ACC112 (cell line): ENCODE measurements around the gene HBZ.
"Not testable (repeated sequence)": the region's sequence is repeated elsewhere in the genome, so short reads cannot be mapped to it uniquely, and the experiment has no call there.

Experiments used
- H2AFZ ChIP-seq: fragments of 200-600 bp; sonication (generic); one replicate; pipeline ENCODE4 v1.6.0; 2017; ENCODE audit warnings: antibody characterized with exemption, low read length; ENCODE audit not compliant: unreplicated experiment
- H3K27ac ChIP-seq: fragments of 200-600 bp; sonication (generic); 2 replicates; pipeline ENCODE4 v1.5.1; 2014; ENCODE audit warnings: low read depth, mild to moderate bottlenecking, antibody characterized with exemption, low read length, moderate library complexity
- H3K27me3 ChIP-seq: fragments of 200-600 bp; sonication (generic); 2 replicates; pipeline ENCODE4 v1.6.1; 2014; ENCODE audit warnings: mild to moderate bottlenecking, antibody characterized with exemption, low read length, moderate library complexity, mixed read lengths; ENCODE audit not compliant: insufficient read depth
- H3K36me3 ChIP-seq: fragments of 200-600 bp; sonication (generic); 2 replicates; pipeline ENCODE4 v1.6.1; 2016; ENCODE audit warnings: mild to moderate bottlenecking, antibody characterized with exemption, low read length, moderate library complexity, mixed read lengths; ENCODE audit not compliant: insufficient read depth
- H3K4me1 ChIP-seq: fragments of 200-600 bp; sonication (generic); one replicate; pipeline ENCODE4 v1.6.1; 2016; ENCODE audit warnings: low read length, mixed read lengths; ENCODE audit not compliant: insufficient read depth, unreplicated experiment, control insufficient read depth
- H3K4me3 ChIP-seq: fragments of 200-600 bp; sonication (generic); 2 replicates; pipeline ENCODE4 v1.5.1; 2014; ENCODE audit warnings: mild to moderate bottlenecking, low read depth, low read length
- H3K79me2 ChIP-seq: fragments of 200-600 bp; sonication (generic); one replicate; pipeline ENCODE4 v1.6.0; 2016; ENCODE audit warnings: low read length; ENCODE audit not compliant: control insufficient read depth, unreplicated experiment, insufficient read depth

HBZ gene

DNA sequence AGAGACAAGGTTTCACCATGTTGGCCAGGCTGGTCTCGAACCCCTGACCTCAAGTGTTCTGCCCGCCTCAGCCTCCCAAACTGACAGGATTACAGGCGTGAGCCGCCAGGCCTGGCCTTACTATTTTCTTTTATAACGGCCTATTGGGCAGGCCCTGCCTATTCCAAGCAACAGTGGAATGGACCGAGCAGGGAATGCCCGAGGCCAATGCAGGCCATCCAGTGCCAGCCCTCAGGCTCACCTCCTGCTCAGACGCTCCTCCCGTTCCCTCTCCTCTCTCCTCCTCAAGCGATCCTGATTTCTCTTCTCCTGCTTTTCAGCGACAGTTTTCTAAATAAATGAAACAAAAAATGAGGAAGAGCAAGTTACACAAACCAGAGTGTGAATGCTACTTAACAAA is 40.2 kb downstream of the HBZ start:
- H3K36me3 ChIP-seq, result peaks cover 39% of the 10 kb centered on the region

DNA sequence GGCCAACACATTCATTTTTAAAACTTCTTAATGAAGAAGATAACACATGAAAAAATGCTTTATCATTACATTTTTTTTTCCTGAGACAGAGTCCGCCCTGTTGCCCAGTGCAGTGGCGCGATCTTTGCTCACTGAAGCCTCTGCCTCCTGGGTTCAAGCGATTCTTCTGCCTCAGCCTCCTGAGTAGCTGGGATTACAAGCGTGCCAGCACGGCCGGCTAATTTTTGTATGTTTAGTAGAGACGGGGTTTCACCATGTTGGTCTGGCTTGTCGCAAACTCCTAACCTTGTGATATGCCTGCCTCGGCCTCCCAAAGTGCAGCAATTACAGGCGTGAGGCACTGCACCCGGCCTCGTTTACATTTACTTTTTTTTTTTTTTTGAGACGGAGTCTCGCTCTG is 41.0 kb downstream of the HBZ start:
- peaks cover 5% of the 10 kb centered on the region for H3K79me2 ChIP-seq
- peaks cover 41% of the 10 kb centered on the region for H3K36me3 ChIP-seq
- H3K27me3 ChIP-seq, result no peaks in the 10 kb centered on the region
- H3K4me3 ChIP-seq, result no peak overlapping the region
- H2AFZ ChIP-seq, result no peak overlapping the region
- H3K27ac ChIP-seq, result no peak overlapping the region
- H3K4me1 ChIP-seq, result peaks cover 4% of the 10 kb centered on the region

More for the DNA sequence above, 40.2 kb downstream of the HBZ start:
- Histone ChIP-seq H3K4me3 (no peak overlapping the region), H3K4me1 (peaks cover 4% of the 10 kb centered on the region), H3K27me3 (no peaks in the 10 kb centered on the region), H2AFZ (no peak overlapping the region), H3K27ac (no peak overlapping the region), H3K79me2 (peaks cover 4% of the 10 kb centered on the region)

DNA sequence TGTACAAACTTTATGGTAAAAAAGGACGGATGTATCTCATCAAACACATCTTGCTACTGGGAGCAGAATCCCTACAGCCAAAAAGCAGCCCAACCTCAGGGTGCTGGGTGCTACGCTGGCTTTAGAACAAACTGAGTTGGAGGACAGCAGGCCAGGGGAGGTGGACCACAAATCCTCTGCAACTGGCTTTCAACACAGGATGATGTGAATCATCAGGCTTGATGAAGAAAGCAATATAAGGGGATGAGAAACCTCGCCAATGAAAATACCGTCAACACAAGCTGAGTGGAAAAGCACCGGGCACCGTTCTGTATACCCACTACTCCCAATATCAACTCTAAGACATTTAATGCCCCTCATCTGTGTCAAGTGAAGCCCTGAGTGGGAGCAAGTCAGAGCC is 42.1 kb downstream of the HBZ start:
- H3K79me2 ChIP-seq, result peaks cover 5% of the 10 kb centered on the region
- H3K27me3 ChIP-seq, result no peaks in the 10 kb centered on the region
- no peak overlapping the region for H3K27ac ChIP-seq
- H2AFZ ChIP-seq, result no peak overlapping the region
- H3K36me3 ChIP-seq, result peaks cover 39% of the 10 kb centered on the region
- peaks cover 4% of the 10 kb centered on the region for H3K4me1 ChIP-seq
- H3K4me3 ChIP-seq, result no peak overlapping the region

DNA sequence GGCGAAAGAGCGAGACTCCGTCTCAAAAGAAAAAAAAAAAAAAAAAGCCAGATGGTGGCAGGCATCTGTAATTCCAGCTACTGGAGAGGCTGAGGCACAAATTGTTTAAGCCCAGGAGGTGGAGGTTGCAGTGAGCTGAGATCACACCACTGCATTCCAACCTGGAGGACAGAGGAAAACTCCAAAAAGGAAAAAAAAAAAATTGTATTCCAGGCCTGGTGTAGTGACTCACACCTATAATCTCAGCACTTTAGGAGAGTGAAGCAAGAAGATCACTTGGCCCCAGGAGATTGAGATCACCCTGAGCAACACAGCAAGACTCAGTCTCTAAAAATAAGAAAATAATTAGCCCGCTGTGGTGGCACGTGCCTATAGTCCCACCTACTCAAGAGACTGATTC is 47.9 kb downstream of the HBZ start:
- H3K36me3 ChIP-seq, result peaks cover 40% of the 10 kb centered on the region
- H3K79me2 ChIP-seq, result peaks cover 3% of the 10 kb centered on the region
- no peak overlapping the region for H3K4me3 ChIP-seq
- H3K27ac ChIP-seq, result peak overlapping the region; percentile 44; the same call in 1 of the 2 replicates
- H3K4me1 ChIP-seq, result peaks cover 3% of the 10 kb centered on the region
- no peaks in the 10 kb centered on the region for H3K27me3 ChIP-seq
- no peak overlapping the region for H2AFZ ChIP-seq

DNA sequence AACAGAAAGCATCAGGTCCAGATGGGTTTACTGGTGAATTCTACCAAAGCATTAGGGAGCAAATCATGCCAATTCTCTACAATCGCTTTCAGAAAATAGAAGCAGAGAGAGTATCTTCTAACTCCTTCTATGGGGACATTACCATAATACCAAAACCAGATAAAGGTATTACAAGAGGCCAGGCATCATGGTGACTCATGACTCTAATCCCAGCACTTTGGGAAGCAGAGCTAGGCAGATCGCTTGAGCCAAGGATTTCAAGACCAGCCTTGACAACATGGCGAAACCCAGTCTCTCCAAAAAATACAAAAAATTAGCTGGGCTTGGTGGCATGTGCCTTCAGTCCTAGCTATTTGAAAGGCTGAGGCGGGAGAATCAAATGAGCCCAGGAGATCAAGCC is 50.8 kb downstream of the HBZ start:
- H3K27me3 ChIP-seq, result no peaks in the 10 kb centered on the region
- peaks cover 3% of the 10 kb centered on the region for H3K4me1 ChIP-seq
- peaks cover 4% of the 10 kb centered on the region for H3K79me2 ChIP-seq
- peaks cover 41% of the 10 kb centered on the region for H3K36me3 ChIP-seq
- no peak overlapping the region for H3K27ac ChIP-seq
- H3K4me3 ChIP-seq, result no peak overlapping the region
- no peak overlapping the region for H2AFZ ChIP-seq

DNA sequence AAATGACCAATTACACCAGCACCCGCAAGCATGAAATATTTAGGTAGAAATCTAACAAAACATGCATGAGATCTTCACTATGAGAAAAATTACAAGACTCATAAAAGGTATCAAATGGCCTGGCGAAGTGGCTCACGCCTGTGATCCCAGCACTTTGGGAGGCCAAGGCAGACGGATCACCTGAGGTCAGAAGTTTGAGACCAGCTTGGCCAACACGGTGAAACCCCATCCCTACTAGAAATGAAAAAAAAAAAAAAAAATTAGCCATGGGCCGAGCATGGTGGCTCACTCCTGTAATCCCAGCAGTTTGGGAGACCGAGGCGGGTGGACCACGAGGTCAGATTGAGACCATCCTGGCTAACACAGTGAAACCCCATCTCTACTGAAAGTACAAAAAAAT is 51.6 kb downstream of the HBZ start:
- H3K79me2 ChIP-seq, H2AFZ ChIP-seq, H3K27me3 ChIP-seq, H3K27ac ChIP-seq, H3K4me1 ChIP-seq, H3K4me3 ChIP-seq: not testable (repeated sequence)
- H3K36me3 ChIP-seq, result peaks cover 41% of the 10 kb centered on the region
